NCI-H345 treated with DMSO at 0.1 percent for 48 hours (cell line): Measurements from ENCODE around the gene TDRD12.
"Not testable (repeated sequence)": the region's sequence is repeated elsewhere in the genome, so short reads cannot be mapped to it uniquely, and the experiment has no call there.

Source experiments
- DNase-seq: peaks from one replicate; lab custom pipeline; 2025; ENCODE audit not compliant: unreplicated experiment; lab: John Stamatoyannopoulos, UW

The TDRD12 gene

DNA sequence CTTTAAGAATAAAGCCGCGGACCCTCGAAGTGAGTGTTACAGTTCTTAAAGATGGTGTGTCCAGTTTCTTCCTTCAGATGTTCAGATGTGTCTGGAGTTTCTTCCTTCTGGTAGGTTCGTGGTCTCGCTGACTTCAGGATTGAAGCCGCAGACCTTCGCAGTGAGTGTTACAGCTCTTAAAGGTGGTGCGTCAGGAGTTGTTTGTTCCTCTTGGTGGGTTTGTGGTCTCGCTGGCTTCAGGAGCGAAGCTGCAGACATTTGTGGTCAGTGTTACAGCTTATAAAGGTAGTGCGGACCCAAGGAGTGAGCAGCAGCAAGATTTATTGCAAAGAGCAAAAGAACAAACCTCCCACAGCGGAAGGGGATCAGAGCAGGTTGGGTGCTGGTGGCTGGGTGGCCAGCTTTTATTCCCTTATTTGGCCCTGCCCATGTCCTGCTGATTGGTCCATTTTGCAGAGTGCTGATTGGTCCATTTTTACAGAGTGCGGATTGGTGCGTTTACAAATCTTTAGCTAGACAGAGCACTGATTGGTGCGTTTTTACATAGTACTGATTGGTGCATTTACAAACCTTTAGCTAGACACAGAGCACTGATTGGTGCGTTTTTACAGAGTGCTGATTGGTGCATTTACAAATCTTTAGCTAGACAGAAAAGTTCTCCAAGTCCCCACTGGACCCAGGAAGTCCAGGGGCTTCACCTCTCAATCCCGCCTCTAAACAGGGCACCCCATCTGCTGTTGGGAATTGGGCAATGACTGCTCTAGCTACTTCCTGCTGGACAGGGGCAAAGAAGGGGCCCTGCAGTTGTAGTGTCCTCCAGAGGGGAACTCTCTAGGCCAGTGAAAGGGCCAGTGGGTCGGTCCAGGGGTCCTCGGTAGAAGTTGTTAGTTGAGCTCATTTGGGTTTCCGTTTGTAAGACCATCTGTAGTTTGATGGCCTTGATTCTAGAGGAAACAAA, 26.1 kb upstream of the TDRD12 start:
- DNase-seq = not testable (repeated sequence)

GRCh38 chr19:32694316-32694715, 25.3 kb upstream of the TDRD12 start:
- not testable (repeated sequence) for DNase-seq

DNA sequence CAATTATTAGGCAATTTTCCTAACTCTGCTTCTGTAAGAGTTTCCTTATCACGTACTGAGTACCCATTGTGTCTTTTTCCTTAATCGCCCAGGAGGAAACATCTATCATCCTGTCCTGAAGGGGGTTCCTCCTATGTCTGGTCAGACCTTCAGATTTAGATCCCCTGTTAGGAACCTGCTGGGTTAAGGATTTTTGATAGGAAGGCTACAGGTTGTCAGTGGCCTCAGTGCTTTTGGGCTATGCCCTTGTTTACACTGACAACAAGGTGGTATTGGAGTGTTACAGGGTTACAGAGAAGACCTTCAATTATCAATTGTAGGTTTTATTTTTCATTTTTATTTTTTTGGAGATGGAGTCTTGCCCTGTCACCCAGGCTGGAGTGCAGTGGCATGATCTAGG, 24.7 kb upstream of the TDRD12 start:
- not testable (repeated sequence) for DNase-seq

GRCh38 chr19:32695506-32695905, 24.1 kb upstream of the TDRD12 start:
- not testable (repeated sequence) for DNase-seq

DNA sequence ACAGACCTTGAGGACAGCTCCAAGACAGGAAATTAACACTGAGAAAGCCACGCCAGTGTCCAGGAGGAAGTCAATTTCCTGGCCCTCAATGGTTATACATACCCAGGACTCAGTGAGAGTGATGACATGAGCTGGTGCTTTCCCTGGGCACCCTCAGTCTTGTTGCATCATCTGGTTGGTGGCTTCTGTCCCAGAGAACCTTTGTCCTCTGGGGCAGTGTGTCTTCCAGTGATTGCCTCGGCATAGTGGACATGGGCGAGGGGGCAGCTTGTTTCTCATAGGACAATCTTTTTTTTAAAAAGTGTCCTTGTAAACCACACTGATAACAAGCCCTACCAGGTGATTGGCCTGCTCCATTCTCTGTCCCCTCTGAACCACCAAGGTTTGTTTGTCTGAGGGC, 22.8 kb upstream of the TDRD12 start:
- not testable (repeated sequence) for DNase-seq

- not testable (repeated sequence) for DNase-seq
Observed at GRCh38 chr19:32700129-32700528, 19.4 kb upstream of the TDRD12 start.

DNA sequence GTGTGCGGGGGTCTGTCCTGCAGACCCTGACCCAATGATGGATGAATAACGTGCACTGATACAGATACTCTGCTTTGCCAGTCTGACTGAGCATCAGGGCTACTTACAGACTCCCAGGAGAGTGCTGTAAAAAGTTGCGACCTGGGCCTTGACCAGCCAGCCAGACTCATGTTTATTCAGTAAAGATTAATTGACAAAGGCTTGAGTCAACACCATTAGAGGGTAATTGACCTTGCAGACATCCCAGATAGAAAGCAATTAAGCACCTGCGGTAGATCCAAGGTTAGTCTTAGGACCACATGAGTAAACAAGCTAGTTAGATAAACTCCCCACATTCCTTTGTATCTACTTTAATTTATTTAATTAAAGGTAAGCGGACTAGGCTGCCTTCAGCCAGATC, 17.6 kb upstream of the TDRD12 start:
- no peak for DNase-seq

GRCh38 chr19:32704006-32704405, 15.6 kb upstream of the TDRD12 start:
- DNase-seq = not testable (repeated sequence)

GRCh38 chr19:32708457-32708856, 11.1 kb upstream of the TDRD12 start:
- no peak for DNase-seq

- no peak for DNase-seq
Observed at GRCh38 chr19:32709032-32709431, 10.5 kb upstream of the TDRD12 start.

DNA sequence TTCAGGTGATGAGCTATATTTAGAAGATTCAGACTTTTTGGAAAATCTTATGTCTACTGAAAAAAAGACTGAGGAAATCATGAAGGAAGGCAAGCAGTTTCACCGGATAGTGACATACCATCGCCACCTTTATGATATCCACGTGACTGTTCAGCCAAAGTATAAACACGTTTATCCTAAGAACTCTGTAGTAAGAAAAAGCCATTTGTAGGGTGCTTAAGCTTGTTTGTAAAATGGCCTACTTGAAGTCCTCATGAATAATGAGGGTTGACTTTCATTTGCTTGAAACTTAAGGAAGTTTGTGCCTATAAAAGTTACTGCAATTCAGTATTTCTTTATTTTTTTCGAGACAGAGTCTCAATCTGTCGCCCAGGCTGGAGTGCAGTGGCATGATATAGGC, 7.8 kb upstream of the TDRD12 start:
- no peak for DNase-seq

GRCh38 chr19:32716203-32716602, 3.4 kb upstream of the TDRD12 start:
- DNase-seq = not testable (repeated sequence)

DNA sequence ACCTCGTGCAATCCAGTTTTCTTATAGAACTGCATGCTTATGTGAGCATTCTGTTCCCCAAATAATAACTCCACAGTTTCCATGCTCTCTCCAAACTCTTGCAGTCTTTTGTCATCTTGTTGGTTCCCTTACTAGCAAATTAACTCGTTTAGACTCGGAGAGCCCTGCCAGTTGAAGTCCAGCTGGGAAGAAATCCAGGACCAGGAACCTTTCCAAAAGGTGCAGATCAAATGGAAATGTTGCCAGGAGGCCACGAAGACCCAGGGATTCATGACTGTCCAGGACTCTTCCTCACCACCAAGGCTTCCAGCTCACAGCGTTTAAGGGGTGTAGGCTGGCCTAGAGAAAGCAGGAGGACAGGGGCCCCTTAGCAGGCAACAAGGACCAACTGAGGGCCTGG, 2.1 kb upstream of the TDRD12 start:
- no peak for DNase-seq

DNA sequence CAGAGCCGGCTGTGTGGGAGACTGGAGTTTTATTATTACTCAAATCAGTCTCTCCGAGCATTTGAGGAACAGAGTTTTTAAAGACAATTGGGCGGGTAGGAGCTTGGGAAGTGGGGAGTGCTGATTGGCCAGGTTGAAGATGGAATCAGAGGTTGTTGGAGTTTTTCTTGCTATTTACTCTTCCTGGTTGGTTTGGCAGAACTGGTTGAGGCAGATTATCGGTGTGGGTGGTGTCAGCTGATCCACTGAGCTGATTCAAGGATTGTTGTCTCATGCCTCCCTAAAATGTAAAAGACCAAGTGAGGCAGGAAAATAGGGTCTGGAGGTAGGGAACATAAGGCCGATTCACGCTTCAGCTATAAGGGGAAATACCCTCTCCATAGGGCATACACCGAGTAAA, 1.3 kb upstream of the TDRD12 start:
- no peak for DNase-seq

DNA sequence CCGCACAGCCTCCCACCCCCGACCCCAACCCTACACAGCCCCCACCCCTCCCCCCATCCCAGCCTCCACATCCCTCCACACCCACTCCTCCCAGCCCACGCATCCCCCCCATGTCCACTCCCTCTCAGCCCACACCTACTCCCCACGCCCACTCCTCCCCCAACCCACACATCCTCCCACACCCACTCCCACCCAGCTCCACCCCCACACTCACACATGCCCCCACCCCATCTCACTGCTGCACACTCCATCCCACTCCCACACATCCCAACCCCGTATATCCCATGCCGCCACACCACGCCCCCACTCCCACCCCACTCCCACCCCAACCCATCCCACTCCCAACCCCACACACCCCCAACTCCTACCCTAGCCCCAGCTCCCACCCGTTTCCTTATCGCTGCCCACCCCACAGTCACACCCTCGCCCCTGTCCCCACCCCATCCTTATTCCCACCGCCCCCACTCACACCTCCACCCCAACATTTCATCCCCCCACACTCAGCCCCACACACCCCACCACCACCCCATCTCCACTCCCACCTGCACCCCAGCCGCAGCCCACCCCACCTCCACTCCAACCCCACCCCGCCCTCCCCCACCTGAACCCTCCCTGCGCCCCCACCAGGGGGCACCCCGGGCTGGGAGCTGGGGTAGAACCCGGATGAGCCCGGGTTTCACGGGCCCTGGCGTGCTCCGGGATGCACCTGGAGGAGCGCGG, 809 bp downstream of the TDRD12 start:
- no peak for DNase-seq

GRCh38 chr19:32720936-32721250, 1.3 kb downstream of the TDRD12 start:
- DNase-seq = no peak

- DNase-seq = no peak
Observed at GRCh38 chr19:32735936-32736335, 16.4 kb downstream of the TDRD12 start.

DNA sequence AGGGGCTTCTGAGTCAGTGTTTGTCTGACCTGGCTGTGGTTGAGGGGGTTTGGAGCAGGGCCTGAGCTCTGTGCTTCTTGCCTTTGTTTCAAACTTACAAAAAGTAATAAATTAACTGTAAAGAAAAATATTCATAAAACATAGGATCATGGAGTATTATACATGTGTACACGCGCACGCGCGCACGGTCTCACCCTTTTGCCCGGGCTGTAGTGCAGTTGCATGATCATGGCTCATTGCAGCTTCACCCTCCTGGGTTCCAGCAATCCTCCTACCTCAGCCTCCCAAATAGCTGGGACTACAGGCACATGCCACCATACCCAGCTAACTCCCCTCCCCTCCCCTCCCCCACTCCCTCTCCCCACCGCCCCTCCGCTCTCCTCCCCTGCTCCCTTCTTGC, 23.5 kb downstream of the TDRD12 start:
- DNase-seq = no peak

GRCh38 chr19:32743447-32743846, 23.9 kb downstream of the TDRD12 start:
- DNase-seq = no peak

DNA sequence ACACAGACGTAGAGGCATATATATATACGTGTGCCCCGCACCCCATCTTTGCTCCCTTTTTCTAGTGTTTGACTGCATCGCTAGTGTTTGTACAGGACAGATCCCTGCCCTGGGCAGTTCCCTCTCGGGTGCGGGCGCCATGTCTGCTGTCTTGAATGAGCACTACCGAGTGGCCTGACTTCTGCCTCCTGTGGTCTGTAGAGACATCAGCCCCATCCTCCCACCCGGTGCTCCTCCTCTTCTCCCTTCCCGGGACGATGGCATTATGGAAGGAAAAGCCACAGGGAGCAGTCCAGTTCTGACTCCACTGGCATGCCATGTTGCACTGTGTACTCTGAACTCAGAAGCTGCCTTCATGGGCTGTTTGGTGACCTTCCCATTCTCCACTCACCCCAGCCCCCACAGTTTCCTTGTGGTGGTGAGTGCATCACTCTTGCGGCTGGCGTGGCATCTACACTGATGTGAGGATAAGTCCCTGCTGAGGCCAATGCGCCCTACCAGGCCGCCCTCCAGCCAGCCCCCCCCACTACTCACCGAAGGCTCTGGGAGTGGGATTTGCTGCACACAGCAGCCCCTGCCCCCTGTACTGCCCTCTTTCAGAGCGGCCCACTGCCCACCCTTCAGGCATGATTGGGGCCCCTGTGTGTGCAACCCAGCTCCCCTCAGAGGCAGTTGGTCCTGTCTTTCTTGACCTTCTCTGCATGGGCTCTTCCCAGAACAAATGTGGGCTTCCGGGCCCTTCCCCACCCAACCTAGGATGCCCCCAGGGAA, 25.2 kb downstream of the TDRD12 start:
- DNase-seq = no peak

GRCh38 chr19:32745594-32746251, 26.2 kb downstream of the TDRD12 start:
- not testable (repeated sequence) for DNase-seq
